WI38 (cell line): ENCODE measurements around the gene PARP12.

Source experiments
- H3K4me3 ChIP-seq: 2 replicates; pipeline ENCODE4 v1.5.1; 2011; ENCODE audit warnings: low read depth, mild to moderate bottlenecking, control low read depth, low read length
- TF ChIP-seq, protein P1 (sequence below): IDR thresholded peaks from 2 replicates; pipeline ENCODE4 v1.5.1; 2012; ENCODE audit warnings: low read depth, mild to moderate bottlenecking, control low read depth, low read length

The PARP12 gene

DNA sequence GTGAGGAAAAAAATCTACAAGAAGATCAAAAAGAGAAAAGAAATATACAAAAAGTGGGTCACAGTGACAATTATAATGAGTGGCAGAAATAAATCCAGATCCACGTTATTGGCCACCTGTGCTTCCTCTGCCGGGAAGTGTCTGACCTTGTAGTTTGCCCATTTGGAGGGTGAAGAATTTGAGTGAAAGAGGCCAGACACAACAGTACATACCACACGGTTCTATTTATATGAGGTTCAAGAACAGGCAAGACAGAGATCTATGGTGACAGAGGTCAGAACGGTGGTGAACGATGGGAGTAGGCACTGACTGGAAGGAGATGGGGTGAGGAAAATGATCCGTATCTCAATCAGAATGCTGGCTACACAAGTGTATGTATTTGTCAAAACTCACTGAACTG is 17.1 kb downstream of the PARP12 start:
- TF ChIP-seq, protein P1, sequence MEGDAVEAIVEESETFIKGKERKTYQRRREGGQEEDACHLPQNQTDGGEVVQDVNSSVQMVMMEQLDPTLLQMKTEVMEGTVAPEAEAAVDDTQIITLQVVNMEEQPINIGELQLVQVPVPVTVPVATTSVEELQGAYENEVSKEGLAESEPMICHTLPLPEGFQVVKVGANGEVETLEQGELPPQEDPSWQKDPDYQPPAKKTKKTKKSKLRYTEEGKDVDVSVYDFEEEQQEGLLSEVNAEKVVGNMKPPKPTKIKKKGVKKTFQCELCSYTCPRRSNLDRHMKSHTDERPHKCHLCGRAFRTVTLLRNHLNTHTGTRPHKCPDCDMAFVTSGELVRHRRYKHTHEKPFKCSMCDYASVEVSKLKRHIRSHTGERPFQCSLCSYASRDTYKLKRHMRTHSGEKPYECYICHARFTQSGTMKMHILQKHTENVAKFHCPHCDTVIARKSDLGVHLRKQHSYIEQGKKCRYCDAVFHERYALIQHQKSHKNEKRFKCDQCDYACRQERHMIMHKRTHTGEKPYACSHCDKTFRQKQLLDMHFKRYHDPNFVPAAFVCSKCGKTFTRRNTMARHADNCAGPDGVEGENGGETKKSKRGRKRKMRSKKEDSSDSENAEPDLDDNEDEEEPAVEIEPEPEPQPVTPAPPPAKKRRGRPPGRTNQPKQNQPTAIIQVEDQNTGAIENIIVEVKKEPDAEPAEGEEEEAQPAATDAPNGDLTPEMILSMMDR: no peak
- H3K4me3 ChIP-seq: no peak overlapping the region

DNA sequence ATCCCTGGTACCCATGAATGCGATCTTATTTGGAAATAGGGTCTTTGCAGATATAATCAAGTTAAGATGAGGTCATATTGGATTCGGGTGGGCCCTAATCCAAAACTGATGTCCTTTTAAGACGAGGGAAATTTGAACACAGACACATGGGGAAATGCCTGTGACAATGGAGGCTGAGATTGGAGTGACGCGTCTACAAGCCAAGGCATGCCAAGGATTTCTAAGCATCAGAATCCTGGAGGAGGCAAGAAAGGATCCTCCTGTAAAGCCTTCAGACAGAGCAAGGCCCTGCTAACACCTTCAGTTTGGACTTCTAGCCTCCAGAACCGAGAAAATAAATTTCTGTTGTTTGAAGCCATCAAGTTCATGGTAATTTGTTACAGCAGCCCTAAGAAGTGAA is 18.5 kb downstream of the PARP12 start:
- TF ChIP-seq, protein P1: no peak
- no peak overlapping the region for H3K4me3 ChIP-seq

DNA sequence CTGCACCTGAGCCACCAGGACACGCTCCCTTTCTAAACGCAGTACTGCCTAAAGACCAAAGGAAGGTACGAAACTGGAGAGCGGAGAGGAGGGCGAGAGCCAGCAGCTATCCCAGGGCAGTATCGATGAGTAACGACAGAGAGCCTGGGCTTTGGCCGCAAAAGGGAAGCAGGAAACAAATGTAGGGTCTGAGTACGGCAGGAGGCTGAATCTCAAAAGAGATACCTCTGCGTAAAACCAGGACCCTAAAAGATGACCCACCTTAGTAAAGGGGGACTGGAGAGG is 20.4 kb downstream of the PARP12 start:
- TF ChIP-seq, protein P1: no peak
- no peak overlapping the region for H3K4me3 ChIP-seq

DNA sequence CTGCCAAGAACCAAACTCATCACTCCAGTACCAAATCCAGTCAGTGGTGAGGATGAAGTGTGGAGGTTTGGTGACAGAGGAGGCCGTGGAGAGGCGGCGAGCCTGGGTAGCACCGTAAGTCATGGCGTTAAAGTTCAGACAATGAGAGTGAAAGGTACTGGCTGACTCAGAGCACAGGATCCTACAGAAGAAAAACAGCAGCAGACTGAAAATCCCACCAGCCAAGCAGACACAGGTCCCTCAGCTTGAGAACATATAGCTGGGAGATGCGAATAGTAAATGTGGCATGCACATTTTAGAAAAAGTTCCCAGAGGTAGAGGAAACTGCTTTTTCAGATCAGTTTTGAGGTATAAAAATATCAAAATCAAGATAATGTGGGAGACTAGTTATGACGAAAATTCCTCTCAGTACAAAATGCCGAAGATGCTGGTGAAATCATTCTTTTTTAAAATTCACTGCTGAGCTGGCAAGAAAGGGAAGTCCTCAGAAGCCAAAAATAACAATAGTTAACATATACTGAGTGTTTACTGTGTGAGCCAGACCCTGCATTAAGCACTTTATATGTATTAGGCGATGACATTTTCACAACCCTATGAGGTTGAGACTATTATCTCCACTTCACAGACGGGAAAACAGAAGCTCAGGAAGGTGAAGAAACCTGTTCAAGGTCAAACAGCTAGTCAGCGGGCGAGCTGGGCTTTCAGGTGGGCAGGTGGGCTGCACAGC is 20.9 kb downstream of the PARP12 start:
- TF ChIP-seq, protein P1: no peak
- H3K4me3 ChIP-seq: no peak overlapping the region

DNA sequence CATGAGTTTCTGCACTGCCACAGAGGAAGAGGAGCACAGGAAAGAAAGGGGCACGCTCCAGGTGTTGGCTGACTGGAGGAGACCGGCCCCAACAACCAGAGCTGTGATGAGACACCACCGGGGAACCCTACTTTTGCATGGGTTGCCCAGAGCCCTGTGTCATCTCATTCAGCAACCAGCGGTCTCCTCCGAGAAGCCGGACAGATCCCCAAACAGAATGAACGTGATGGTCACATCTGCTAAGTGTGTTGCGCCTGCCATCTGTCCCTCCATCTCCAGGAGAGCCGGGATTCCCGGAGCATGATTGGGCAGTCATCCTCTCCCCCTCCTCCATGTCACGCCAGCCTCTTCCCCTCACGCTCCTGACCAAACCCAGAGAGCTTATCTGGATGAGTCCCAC is 22.9 kb downstream of the PARP12 start:
- TF ChIP-seq, protein P1: no peak
- no peak overlapping the region for H3K4me3 ChIP-seq

DNA sequence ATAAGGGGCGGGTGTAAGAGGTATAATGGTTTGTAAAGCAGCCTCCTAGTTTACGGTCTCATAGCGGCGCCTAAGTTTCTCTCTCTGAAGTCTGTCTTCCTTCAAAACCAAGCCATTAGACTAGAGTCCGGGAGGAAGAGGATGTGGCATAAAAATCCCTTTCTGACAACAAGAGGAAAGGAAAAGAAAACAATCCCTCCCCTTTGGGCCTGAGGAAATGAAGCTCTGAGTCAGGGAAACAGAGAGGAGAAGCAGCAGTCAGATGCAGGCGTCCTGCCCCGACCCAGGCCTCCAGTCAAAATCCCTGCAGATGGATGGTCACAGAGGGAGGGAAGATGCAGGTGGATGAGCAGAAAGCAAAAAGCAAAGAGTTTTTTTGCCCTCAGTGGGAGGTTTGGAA is 23.7 kb downstream of the PARP12 start:
- H3K4me3 ChIP-seq: no peak overlapping the region
- TF ChIP-seq, protein P1: no peak

DNA sequence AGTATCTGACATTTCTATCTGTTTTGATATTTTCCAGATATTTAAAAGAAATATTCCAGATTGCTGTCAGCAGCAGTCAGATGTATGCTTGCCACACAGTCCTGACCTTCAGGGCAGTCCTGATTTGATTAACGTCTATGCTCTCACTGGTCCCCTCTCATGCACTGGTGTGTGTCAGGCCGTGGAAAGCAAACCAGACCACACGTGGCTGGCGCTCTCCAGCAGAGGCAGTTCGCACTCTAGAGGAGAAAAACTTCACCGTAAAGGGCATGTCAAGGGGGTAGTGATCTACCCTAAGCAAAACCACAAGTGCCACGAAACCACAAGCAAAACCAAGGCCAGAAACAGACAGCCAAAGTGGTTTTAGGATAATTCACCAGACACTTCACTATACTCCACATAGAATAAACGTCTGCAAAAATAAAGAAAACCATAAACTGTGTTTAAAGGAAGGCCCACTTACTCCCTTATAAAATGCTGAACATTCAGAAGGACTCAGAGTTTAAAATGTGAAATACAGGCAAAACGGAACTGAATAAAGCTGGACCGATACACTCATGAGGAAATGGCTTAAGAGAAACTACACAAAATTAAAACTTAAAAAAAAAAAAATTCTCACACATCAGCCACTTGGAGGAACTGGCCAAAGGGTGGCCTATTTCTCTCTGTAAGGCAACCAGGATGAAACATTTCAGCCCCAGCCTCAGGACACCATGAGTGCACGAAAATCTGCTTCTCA is 26.4 kb downstream of the PARP12 start:
- no peak overlapping the region for H3K4me3 ChIP-seq
- TF ChIP-seq, protein P1: no peak
